T47D (cell line): ENCODE data around the gene KRT7.

Experiments used
- DNase-seq, 2 experiments: peaks; one replicate each; pipeline versions ENCODE4 v3.0.0 to v3.0.0-alpha.2; 2011 to 2012; ENCODE audit warnings: low read depth in 1 of 2, low spot score in 1 of 2
- JUND ChIP-seq: IDR thresholded peaks from 2 replicates; pipeline ENCODE4 v1.6.1; 2012; ENCODE audit warnings: low read depth
- in situ Hi-C: cut with HindIII; loops from 2 replicates; pipeline ENCODE4 v1.10.0; 2016; ENCODE audit warnings: low sequenced_read_pairs, low pct_unique_long_range_greater_than_20kb

Gene KRT7

DNA sequence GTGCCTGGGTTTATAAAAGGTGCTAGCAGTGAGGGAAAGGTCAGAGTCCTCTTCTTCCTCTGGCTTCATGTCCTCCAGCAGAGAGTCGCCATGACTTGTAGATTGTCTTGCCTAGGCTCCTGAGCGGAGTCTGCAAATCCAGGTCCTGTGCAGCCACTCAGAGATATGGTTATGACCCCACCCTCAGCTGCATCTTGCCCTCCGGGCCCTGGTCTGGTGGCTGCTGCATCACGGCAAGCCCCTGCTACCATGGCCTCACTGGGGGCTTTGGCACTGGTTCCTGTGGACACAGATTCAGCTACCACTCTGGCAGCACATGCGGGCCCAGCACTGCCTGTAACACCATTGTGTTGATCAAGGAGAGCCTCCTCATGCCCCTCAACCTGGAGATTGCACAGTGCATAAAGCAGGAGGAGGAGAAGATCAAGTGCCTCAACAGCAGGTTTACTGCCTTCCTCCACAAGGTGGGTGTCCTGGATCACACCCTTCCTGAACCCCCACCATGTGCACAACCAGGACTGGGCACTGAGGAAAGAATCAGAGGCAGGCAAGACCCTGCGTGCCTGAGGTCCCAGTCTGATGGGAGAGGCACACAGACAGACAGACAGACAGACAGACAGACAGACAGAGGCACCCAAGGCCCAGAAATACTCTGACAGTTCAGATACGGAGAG, 30.9 kb downstream of the KRT7 start:
- in situ Hi-C loops: no loop called here
- no peak for TF ChIP-seq JUND
- no peak for DNase-seq

DNA sequence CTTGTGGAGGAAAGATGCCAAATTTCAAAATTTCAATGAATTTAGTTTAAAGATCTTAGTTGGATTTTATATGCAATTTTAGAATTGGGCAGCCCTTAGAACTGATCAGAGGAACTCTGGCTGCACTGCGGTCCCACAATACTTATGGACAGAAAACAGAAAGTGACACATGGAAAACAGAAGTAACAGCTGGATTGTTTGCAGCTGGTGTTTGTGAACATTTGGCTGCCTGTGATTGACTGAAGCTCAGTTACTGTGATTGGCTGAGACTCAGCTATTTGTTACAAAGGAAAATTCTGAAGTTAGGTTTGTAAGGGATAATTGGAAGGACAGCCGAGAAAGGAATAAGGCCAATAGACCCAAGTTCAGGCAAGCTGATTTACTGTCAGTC, 31.4 kb downstream of the KRT7 start:
- in situ Hi-C loops: no loop called here
- TF ChIP-seq JUND: no peak
- DNase-seq: no peak

DNA sequence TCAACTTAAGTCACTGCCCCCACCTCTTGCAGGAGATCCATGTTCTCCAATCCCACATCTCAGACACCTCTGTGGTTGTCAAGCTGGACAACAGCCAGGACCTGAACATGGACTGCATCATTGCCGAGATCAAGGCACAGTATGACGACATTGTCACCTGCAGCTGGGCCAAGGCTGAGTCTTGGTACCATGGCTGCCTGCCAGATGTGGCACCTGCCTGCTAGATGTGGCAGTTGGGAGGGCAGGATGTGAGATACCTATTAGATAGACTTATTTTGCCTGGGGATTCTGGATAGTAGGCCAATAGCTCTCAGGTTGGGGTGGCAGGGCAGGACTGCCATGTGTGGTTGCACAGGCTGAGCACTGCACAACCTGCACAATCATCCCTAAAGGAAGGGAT, 33.5 kb downstream of the KRT7 start:
- in situ Hi-C loops: no loop called here
- TF ChIP-seq JUND: no peak
- no peak for DNase-seq

DNA sequence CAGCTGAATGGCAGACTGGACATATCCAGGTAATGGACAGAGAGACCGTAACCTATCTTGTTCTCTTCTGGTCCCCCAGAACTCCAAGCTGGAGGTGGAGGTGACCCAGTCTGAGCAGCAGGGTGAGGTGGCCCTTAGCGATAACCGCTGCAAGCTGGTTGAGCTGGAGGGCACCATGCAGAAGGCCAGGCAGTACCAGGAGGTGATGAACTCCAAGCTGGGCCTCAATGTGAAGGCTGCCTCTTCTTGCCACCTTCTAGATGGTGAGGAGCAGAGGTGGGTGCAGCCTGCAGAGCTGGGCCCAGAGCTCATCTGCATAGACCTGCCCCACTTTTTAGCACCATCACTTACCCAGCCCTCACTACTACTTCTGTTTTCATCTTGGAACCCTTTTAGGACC, 34.2 kb downstream of the KRT7 start:
- DNase-seq: no peak
- no peak for TF ChIP-seq JUND
- in situ Hi-C loops: no loop called here

DNA sequence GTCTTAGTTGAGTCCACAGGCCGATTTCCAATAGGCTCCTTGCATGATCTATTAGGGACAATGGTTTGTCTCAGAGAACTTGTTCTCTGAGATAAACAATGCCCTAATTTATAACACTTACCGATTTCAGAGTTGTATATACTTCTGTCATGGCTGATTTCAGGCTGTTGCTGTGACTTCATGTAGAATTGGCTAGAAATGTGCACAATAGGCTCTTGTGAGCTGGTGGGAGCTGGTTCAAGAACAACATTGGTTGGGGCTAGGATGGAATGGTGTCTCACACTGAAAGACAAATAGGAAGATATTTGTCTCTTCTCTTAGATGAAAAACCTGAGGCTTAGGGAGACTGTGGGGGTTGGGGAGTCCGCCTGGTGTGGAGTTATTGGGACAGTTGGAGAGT, 34.7 kb downstream of the KRT7 start:
- no peak for TF ChIP-seq JUND
- DNase-seq: no peak
- in situ Hi-C loops: no loop called here

DNA sequence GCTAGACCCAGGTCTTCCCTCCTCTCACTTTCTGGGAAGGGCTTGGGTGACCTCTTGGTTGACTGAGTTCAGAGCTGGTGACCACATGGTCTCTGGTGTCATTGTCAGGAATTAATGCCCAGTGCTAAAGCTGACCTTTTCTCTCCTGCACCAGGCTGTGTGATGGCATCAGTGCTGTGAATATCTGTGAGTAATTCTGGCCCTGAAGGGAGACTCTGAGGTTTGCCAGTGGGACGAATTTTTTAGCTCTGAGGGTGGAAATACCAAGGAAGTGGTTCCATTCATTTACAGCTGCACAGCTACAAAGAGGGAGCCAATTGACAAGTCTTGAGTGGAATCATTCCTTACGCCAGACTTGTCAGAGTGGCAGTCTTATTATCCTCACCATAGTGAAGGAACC, 35.2 kb downstream of the KRT7 start:
- DNase-seq: no peak
- in situ Hi-C loops: no loop called here
- TF ChIP-seq JUND: no peak

DNA sequence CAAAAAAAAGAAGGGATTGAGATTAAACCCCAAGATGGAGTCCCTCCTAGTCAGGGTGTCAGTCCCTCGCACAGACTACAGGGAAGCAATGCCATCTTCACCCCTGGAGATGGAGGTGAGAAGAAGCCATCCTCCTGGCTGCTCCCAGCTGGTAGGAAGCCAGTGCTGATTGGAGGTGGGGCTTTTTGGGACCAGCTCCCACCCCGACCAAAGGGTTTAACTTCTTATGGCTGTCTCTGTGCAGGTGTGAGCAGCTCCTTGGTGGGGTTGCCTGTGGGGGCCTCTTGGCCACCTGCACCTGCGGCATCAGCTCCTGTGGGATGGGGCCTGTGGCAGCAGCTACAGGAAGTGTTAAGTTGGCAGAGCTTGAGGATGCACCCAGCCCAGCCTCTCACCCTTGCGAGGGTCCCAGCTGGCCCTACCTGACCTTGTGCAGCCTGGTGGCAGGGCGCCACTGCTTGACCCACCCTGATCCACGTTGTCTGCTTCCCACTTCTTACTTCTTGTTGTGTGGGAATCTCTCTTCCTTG, 37.6 kb downstream of the KRT7 start:
- TF ChIP-seq JUND: no peak

DNA sequence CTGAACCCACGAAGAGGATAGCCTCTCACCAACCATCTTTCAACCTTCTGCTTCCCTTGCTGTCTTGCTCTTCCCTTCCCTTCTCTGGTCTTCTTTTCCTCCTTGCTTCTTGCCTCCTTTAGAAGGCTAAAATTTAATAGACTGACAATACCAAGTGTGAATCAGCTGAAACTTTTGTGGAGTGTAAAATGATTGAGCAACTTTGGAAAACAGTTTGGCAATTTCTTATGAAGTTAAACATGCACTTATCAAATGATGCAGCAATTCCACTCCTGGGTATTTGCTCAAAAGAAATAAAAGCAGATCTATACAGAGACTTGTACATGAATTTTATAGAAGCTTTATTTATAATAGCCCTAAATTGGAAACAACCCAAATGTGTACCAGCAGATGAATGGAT, 38.1 kb downstream of the KRT7 start:
- in situ Hi-C loops: no loop called here
- TF ChIP-seq JUND: no peak
- no peak for DNase-seq

More for the DNA sequence above, 37.6 kb downstream of the KRT7 start:
- in situ Hi-C loops: no loop called here
- no peak for DNase-seq

DNA sequence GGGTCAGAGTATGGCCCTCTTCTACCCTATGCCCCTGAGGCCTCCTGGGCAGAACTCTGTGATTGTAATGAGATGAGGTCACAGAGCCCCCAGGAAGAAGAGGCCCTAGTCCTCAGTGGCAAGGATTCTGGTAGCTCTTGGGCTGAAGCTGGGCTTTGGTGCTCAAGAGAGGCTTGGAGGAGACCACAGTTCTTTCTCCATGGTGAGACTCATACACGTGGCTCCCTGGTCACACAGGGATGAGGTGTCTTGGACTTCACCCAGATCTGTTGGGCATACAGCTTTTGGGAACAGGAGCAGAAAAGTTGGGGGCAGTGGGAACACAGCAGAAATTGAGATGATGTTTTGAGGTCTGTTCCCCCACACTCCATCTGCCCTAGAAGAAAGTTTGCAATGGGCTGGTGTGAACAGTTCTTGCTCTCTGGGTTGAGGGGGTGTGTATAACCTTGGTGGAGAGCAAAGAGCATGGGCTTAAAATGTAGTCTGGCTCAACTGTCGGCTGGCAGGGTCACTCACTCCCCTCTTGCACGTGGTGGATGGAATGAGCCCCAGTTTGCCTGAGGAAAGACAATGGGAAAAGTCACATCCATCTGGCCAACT, 41.6 kb downstream of the KRT7 start, which contains the start of gene KRT86:
Gene KRT86 (plus strand): TSS at position 125 of the 600 bp plus-strand sequence. CDS start 27,272 bp downstream, outside the sequence.
- TF ChIP-seq JUND: no peak
- in situ Hi-C loops: no loop called here
- DNase-seq: no peak

DNA sequence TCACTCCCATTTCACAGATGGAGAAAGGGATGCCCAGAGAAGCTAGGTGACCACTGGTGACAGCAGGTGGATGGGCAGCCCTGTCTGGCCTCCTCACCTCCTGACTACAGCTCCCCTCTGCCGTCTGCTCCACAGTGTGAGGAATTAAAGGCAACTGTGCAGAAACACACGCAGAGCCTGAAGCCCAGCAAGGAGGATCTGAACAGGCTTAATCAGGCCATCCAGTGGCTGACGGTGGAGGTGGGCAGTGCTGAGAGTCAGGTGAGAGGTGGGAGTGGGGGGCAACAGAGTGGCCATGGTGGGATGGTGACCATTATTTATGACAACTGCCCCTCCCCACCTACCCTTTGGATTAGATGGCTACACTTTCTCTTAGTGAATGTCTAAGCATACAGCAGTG, 42.6 kb downstream of the KRT7 start:
- no peak for TF ChIP-seq JUND
- in situ Hi-C loops: no loop called here
- no peak for DNase-seq

DNA sequence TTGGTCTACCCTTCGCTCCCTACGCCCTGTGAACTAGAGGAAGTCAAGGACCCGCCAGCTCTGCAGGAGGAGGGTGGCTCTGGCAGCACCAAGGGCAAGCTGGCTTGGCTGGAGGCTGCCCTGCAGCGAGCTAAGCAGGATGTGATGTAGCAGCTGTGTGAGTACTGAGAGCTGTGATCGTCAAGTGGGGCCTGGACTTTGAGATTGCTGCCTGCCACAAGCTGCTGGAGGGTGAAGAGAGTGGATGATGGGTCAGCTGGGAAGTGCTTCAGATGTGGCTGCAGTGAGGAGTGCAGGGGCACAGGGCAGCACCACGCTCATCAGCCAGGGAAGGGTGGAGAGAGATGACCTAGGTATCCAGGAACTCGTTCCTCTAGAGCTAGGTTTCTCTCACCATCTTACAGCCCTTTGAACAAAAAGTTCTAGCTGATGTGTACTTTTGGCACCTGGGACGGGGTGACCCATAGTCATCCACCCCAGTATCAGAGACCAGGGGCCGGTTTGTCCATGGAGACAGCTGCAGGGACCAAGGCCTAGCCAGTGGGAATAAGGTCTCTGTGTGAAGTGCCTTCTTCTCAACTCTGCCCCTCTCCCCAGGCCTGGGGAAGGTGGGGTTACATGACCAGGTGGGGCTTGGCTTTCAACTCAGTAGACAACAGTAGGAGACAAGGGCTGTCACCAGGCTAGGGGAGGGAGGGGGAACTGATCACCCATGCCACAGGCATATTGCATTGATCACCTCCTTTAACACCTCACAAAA, 44.6 kb downstream of the KRT7 start:
- no peak for TF ChIP-seq JUND
- in situ Hi-C loops: no loop called here
- no peak for DNase-seq

DNA sequence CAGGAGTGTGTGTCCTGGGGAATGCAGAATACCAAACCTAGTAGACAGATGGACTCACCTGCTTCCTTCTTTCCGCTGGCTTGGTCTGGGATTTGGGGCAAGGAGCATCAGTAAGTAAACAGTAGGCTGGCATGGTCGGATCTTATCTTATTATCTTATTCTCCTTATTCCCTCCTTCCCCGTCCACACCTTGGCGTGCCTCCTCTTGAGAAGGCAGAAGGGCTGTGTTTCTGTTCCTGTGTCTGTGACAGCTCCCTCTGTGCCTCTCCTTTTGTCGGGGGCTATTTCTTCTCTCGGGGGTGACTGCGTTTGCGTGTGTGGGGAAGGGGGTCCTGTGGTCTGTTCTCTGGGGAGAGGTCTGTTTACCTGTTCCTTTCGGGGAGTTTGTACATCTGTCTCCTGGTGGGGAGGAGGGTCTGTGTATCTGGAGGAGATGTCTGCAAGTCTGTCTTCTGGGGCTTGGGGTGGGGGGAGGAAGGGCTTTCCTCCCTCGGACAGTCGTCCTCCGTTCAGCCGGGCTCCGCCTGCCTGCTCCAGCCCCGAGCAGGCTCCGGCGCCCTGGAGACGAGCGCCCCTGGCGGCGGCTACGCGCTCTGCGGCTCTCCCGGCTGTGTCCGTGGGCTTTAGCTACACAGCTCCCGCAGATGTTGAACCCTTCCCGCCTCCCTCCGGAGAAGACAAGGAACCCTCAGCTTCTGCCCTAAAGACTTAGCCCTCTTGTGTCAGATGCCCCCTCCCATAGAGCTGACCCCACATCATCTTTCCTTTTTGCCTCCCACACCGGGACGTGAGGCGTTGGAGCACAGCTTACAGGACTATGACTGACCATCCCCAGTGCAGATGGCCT, 45.8 kb downstream of the KRT7 start:
- in situ Hi-C loops: no loop called here
- TF ChIP-seq JUND: no peak
- DNase-seq: peak; percentile 84 to 88
